DMS114 treated with DMSO at 0.1 percent for 48 hours (cell line): ENCODE results near the gene RBPMS2.
"Not testable (repeated sequence)": the region's sequence is repeated elsewhere in the genome, so short reads cannot be mapped to it uniquely, and the experiment has no call there.

Source experiments
- DNase-seq: peaks from one replicate; lab custom pipeline; 2025; ENCODE audit not compliant: unreplicated experiment; lab: John Stamatoyannopoulos, UW

The RBPMS2 gene

DNA sequence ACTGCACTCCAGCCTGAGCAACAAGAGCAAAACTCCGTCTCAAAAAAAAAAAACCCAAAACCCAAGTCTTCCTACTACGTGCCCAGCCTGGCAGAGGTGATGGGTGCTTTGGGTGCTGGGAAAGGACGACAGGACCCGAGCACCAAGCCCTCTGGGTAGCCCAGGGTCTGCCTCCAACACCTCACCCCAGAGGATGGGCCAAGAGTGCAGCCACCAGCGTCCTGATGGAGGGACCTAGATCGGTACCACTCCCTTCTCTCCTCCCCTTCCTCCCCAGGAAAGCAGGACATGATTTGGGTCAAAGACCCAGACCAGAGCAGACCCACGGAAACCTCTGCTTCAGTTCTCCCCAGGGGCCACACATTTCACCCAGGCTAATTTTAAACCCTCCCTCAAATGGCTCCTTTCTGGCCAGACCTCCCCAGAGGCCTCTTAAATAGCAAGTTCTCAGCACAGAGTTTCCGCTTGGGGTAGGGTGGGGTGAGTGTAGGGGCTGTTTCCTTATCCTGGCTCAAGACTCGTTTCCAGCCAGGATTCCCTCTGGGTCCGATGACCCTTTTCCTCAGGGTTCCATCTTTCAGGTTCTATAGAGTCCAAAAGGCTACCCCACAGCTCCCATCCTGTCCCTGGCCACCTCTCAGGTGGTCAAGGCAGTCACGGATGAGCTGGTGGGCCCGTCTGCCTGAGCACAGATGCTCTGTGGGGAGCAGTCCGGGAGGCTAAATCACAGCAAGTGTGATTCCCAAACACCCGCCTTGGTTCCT, 20.5 kb downstream of the RBPMS2 start:
- no peak for DNase-seq

GRCh38 chr15:64753480-64754185, 21.8 kb downstream of the RBPMS2 start:
- DNase-seq, result no peak

DNA sequence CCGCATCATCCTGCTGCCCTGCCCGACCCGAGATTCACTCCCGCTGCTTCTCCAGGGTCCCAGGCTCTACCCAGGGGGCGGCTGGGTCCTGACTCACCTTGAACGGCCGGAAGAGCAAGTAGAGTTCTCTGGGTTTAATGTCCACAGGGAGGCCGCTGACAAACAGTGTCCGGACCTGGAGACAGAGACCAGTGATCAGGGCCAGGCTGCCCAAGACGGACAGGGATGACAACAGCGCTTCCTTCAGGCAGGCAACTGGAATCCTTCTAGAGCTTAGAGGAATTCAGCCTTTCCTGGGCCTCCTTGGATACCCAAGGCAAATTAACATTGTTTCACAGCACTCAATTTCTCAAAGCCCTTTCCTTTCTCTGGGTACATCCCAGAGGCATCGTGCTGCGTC, 23.9 kb downstream of the RBPMS2 start:
- DNase-seq, result no peak

- peak; percentile 52 for DNase-seq
These were observed 25.3 kb downstream of the RBPMS2 start for GRCh38 chr15:64749999-64750657.

DNA sequence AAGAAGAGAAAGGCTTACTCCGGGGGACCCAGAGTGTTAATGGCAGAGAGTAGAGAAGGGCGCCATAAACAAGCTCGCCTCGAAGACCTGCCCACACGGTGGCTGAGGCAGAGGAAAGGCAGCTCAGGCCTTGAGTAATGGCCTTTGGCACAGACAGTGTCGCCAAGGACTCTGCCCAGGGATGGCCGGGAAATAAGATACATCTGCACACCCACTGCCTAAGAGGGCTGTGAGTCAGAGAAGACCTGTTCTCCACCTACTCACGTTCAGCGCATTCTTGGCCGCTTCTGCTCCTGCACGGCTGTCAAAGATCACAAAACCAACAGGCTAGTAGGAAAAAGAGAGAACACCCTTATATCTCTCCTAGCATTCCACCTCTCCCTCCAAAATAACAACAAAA, 26.2 kb downstream of the RBPMS2 start:
- DNase-seq, result no peak

- no peak for DNase-seq
These were observed 27.1 kb downstream of the RBPMS2 start for GRCh38 chr15:64748251-64748650.

GRCh38 chr15:64747578-64747977, 27.8 kb downstream of the RBPMS2 start:
- DNase-seq, result no peak

DNA sequence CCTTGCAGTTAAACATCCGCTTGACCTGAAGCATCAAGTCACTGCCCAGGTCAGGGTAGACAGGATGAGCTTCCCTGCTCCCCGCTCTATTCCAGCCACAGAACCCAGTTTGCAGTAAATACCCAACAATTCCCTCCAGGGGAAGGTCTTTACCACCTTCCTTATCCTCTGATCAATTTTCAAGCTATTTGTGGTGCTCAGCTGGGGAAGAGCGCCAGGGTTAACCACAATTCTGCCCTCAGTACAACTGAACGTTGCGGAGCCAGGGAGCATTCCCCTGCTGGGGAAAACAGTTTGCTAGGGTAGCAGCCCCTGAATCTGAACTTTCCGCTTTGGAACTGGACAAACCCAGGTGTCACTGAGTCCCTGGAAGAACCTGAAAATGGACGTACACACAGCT, 28.5 kb downstream of the RBPMS2 start:
- DNase-seq, result no peak

- DNase-seq, result no peak
These were observed 29.0 kb downstream of the RBPMS2 start for GRCh38 chr15:64746356-64746755.

- DNase-seq, result no peak
These were observed 31.7 kb downstream of the RBPMS2 start for GRCh38 chr15:64743691-64744090.

DNA sequence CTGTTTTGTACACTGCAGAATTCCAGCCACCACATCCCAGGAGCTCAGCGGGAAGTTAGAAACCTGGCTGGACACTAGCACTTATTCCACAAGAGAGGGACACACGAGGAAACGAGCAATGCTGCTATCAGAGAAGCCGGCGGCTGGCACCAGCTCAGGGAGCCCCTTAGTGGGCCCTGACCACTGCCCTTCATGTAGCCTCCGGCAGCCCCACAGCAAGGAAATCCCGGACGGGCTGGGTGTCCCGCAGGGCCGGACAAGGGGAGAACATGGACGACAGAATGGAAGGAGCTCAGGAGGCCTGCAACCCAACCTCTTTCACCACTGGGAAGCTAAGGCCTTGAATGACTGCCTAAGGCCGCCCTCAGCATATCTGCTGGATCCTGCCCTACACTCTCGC, 32.5 kb downstream of the RBPMS2 start:
- DNase-seq, result no peak

- DNase-seq, result no peak
These were observed 33.0 kb downstream of the RBPMS2 start for GRCh38 chr15:64742385-64742784.

GRCh38 chr15:64741708-64742107, 33.7 kb downstream of the RBPMS2 start:
- DNase-seq, result not testable (repeated sequence)

DNA sequence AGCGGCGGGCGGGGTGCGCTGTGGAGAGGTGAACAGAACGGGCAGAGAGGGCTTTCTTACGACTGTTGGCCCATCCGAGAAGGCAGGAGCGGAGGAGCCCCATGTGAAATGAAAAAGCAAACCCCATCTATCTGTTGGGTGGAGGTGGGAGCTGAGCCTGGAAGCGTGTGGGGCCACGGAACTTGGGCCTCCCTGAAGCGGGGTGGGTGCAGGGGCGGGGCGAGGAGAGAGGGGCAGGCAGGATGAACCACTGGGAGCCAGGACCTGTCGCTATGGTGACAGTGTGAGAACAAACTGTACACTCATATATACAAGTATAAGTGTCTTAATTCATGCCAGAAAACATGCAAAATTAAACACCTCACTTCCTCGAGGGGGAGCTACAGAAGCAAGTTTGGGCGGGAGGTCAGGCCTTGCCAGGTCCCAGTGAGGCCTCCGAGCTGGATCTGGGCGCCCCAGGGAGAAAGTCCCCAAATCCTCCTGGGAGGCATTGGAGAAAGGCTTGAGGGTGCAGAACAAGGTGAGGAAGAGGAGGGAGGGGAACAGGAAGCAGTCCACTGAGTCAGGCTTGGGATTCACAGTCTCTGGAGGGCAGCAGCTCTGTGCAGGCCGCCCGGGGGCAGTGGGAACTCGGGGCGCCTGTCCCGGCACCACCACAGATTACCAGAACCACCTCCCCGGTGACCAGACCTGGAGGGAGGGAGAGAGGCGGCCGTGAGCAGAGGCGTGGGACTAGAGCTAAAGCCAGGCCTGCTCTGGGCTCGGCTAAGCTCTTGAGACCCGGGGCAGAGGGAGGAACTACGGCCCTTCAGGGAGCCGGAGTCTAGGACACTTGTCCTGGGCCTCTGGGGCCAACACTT, 34.8 kb downstream of the RBPMS2 start:
- DNase-seq, result no peak

DNA sequence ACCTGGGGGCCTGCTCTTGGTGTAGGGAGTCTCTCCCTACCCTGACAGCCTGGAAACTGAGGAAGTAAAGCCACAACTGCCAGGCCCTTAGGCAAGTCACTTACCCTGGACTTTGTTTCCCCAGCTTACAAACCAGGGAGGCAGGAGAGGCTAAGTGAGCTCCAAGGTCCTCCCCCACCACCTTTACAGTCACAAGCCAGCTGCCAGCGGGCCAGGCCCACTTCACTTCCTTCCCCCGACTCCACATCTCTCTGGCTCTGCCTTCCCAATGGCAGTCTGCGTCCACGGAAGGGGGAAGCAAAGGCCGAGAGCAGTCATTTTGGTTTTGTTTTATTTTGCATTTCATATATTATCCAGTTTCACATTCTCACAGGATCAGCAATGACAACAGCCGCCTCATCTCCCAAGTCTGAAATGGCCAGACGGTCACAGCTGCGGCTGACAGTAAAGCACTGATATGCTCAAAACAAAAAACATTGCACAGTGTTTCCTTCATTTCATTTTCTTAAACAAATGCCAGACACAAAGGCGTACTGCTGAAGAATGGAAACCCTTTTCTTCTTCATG, 35.7 kb downstream of the RBPMS2 start:
- no peak for DNase-seq

- no peak for DNase-seq
These were observed 36.2 kb downstream of the RBPMS2 start for GRCh38 chr15:64739156-64739555.

- no peak for DNase-seq
These were observed 36.9 kb downstream of the RBPMS2 start for GRCh38 chr15:64738226-64739095.

DNA sequence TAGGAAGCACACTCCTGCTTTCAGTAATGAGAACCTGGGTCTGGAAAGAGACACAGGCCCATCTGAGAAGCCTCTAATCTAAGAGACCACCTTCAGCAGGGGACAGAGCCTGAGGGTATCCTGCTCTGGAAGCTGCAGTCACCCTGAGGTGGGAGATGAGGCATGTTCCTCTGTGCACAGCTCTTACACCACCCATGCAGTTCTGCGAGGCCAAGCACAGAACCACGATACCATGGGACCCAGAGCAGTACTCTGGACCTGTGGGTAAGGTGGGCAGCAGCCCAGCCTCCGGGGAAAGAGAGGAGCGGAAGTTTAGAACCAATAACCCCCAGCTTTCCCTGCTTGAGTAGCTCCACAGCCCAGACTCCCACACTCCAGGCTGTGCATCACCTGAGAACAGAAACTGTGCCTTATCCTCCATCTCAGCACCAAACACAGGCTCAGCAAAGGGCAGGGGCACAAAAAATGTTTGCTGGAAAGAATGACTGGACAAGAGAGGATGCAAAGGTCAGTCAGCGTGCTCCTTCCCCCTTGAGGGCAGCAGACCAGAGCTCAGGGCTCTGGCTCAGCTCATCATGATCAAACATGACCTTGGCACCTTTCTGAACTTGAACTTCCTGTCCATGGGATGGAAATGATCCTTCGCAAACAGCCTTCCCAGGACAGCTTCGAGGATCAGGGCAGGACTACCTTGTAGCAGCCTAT, 43.1 kb downstream of the RBPMS2 start:
- DNase-seq, result no peak

GRCh38 chr15:64731805-64732151, 43.6 kb downstream of the RBPMS2 start:
- no peak for DNase-seq
